Parathyroid adenoma (tissue), 2 donors: ENCODE measurements around the gene KRT76.

Source experiments
- H2AFZ ChIP-seq: fragments of 300-600 bp; sonication (generic); one replicate; pipeline ENCODE4 v1.7.0; 2017; ENCODE audit warnings: antibody characterized with exemption, mild to moderate bottlenecking
- H3K27ac ChIP-seq: fragments of 300-600 bp; sonication (generic); one replicate; pipeline ENCODE4 v1.7.0; 2017
- H3K27me3 ChIP-seq: fragments of 300-600 bp; sonication (generic); one replicate; pipeline ENCODE4 v1.7.0; 2017; ENCODE audit warnings: low read length; ENCODE audit not compliant: control insufficient read depth, insufficient read depth
- H3K36me3 ChIP-seq: fragments of 300-600 bp; sonication (generic); one replicate; pipeline ENCODE4 v1.7.0; 2017; ENCODE audit warnings: low read length; ENCODE audit not compliant: control insufficient read depth, insufficient read depth
- H3K4me1 ChIP-seq: fragments of 300-600 bp; sonication (generic); one replicate; pipeline ENCODE4 v1.7.0; 2017; ENCODE audit warnings: control low read depth
- H3K4me2 ChIP-seq: fragments of 300-600 bp; sonication (generic); one replicate; pipeline ENCODE4 v1.7.0; 2017; ENCODE audit warnings: low read length
- H3K4me3 ChIP-seq: fragments of 300-600 bp; sonication (generic); one replicate; pipeline ENCODE4 v1.7.0; 2017; ENCODE audit warnings: low read depth, low read length
- H3K79me2 ChIP-seq: fragments of 300-600 bp; sonication (generic); one replicate; pipeline ENCODE4 v1.7.0; 2017; ENCODE audit warnings: control low read depth
- H3K9ac ChIP-seq: fragments of 300-600 bp; sonication (generic); one replicate; pipeline ENCODE4 v1.7.0; 2017; ENCODE audit warnings: mild to moderate bottlenecking
- H3K9me3 ChIP-seq: fragments of 300-600 bp; sonication (generic); one replicate; pipeline ENCODE4 v1.7.0; 2017; ENCODE audit warnings: low read length; ENCODE audit not compliant: control insufficient read depth
- TF ChIP-seq, protein P1 (sequence below): fragments of 300-600 bp; sonication (generic); IDR thresholded peaks from one replicate; pipeline ENCODE4 v1.7.0; 2017; ENCODE audit warnings: antibody characterized with exemption, mild to moderate bottlenecking
- donor health status: primary hyperparathyroidism.

KRT76 gene

DNA sequence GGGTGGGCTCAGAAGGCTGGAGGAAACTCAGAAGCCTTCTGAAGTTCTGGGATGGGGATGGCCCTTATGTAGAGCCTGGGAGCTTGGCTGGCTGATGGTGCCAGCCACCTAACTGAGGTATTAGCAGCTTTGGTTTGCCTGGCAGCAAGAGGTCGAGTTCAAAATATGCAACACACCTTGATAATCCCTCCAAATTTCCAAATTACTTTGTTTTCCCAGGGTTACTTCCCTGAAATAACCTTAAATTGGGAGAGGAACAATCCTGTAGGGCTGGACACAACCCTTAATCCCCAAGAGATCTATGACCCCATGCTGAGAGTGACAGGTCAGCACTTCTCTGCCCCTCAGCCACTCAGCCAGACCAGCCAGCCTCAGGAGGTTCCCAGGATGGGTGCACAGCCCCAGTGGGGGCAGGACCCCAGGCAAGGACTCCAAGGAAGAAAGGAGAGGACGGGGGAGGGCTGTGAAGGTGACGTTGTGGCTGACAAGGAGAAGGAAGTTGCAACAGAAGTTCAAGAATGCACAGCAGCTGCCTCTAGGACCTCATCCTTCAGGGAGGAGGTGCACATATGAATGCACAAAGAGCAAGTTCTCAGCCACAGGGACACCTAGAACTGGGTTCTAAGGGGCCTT, 55.2 kb downstream of the KRT76 start:
- Histone ChIP-seq H2AFZ (no peak overlapping the region), H3K79me2 (no peaks in the 10 kb centered on the region), H3K27ac (no peak overlapping the region), H3K36me3 (no peaks in the 10 kb centered on the region), H3K4me1 (no peaks in the 10 kb centered on the region), H3K4me3 (no peak overlapping the region), H3K9me3 (no peaks in the 10 kb centered on the region), H3K27me3 (no peaks in the 10 kb centered on the region), H3K4me2 (no peak overlapping the region), H3K9ac (no peak overlapping the region)
- TF ChIP-seq, protein P1, sequence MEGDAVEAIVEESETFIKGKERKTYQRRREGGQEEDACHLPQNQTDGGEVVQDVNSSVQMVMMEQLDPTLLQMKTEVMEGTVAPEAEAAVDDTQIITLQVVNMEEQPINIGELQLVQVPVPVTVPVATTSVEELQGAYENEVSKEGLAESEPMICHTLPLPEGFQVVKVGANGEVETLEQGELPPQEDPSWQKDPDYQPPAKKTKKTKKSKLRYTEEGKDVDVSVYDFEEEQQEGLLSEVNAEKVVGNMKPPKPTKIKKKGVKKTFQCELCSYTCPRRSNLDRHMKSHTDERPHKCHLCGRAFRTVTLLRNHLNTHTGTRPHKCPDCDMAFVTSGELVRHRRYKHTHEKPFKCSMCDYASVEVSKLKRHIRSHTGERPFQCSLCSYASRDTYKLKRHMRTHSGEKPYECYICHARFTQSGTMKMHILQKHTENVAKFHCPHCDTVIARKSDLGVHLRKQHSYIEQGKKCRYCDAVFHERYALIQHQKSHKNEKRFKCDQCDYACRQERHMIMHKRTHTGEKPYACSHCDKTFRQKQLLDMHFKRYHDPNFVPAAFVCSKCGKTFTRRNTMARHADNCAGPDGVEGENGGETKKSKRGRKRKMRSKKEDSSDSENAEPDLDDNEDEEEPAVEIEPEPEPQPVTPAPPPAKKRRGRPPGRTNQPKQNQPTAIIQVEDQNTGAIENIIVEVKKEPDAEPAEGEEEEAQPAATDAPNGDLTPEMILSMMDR: no peak

GRCh38 chr12:52720365-52720886, 56.7 kb downstream of the KRT76 start:
- no peak overlapping the region for H3K27ac ChIP-seq
- TF ChIP-seq, protein P1: no peak
- no peaks in the 10 kb centered on the region for H3K36me3 ChIP-seq
- no peak overlapping the region for H3K4me2 ChIP-seq
- H3K79me2 ChIP-seq: no peaks in the 10 kb centered on the region
- no peaks in the 10 kb centered on the region for H3K27me3 ChIP-seq
- no peaks in the 10 kb centered on the region for H3K9me3 ChIP-seq
- H3K4me1 ChIP-seq: no peaks in the 10 kb centered on the region
- no peak overlapping the region for H2AFZ ChIP-seq
- no peak overlapping the region for H3K9ac ChIP-seq
- H3K4me3 ChIP-seq: no peak overlapping the region
